ENCODE results near the gene RSL24D1.

Gene RSL24D1

DNA sequence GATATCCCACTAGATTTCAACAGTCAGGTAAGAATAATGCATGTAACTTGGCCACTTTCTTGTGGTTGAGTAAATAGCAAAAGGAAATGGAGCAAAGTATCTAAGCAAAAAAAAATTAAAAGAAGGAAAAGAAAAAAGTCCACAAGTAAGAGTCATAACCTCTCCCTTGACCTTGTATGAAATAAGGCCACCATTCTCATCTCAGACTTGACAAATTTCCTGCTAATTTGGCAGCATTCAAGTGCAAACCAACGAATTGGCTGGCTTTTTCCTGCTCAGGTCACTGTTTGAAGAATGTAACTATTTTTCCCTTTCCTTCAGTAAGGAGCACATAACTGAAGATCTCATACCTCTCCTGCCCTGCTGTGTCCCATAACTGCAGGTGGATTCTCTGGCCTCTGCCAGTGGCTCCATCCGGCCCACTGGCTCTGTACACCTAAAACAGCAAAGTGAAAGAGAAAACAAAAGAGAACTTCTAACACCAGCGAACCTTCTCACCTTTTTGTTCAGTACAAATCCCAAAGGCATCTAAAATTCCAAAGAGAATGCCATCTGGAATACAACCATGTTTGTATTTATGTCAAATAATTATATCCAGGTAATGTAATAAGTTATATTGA lies 33.4 kb upstream of the RSL24D1 start:
- DNase-seq (ENCODE audit: low spot score in 2 of 2) = no peak
- Mint-ChIP-seq H3K27ac (peak overlapping the region; percentile 65), H3K4me3 (peak overlapping the region; percentile 48), H3K36me3 (peaks cover 100% of the 10 kb centered on the region), H3K4me1 (peaks cover 55% of the 10 kb centered on the region), H3K9me3 (no peaks in the 10 kb centered on the region)
- peak; percentile 53 for ATAC-seq

GRCh38 chr15:55226127-55226526 lies 29.4 kb upstream of the RSL24D1 start:
- Mint-ChIP-seq H3K36me3 (peaks cover 100% of the 10 kb centered on the region), H3K4me1 (peaks cover 68% of the 10 kb centered on the region)

DNA sequence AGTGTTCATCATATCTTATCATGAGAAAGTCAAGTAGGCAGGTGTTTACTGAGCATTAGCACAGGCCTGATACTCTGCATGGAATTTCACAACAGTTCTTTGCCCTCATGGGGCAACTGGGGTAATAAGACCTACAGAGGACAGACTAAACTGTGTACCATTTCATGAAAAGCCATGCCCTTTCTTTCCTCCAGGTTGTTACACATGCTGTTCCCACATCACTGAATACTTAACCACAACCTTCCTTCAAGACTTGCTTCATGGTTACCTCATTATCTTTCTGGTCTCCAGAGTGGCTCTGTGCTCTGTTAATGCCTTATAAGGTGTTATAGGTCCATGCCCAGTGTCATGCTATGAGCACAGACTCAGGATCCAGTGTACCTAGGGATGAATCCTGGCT lies 28.2 kb upstream of the RSL24D1 start:
- DNase-seq (ENCODE audit: low spot score in 2 of 2) (no peak), ATAC-seq (peak; percentile 17)
- Mint-ChIP-seq H3K4me1 (peaks cover 66% of the 10 kb centered on the region), H3K4me3 (no peak overlapping the region), H3K36me3 (peaks cover 100% of the 10 kb centered on the region), H3K27ac (peak overlapping the region; percentile 77), H3K9me3 (no peaks in the 10 kb centered on the region)

More at GRCh38 chr15:55226127-55226526, 29.4 kb upstream of the RSL24D1 start:
- Mint-ChIP-seq H3K27ac (peak overlapping the region; percentile 77), H3K9me3 (no peaks in the 10 kb centered on the region), H3K4me3 (no peak overlapping the region)
- ATAC-seq (no peak), DNase-seq (ENCODE audit: low spot score in 2 of 2) (no peak)

DNA sequence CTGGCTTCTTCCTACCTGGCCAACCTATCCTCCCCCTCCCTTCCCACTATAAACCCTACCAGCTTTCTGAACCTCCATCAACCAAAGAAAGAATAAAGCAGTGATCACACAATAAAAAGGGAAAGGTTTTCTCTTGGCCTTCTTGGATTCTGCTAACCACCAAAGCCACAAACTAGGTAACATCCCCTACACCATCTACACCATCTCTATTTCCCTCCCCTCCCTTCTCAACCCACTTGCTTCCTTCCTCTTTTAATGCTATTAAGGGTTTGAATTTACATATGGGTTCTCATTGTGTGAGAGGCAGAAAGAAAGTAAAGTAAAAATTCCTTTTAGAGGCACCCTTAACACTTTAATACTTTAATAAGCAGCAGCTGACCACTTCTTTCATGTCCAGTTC lies 25.8 kb upstream of the RSL24D1 start:
- H3K36me3 Mint-ChIP-seq = peaks cover 100% of the 10 kb centered on the region
- H3K4me3 Mint-ChIP-seq = peak overlapping the region; percentile 54
- DNase-seq (ENCODE audit: low spot score in 2 of 2) = no peak
- H3K4me1 Mint-ChIP-seq = peaks cover 77% of the 10 kb centered on the region
- H3K27ac Mint-ChIP-seq = peak overlapping the region; percentile 90
- H3K9me3 Mint-ChIP-seq = no peaks in the 10 kb centered on the region
- ATAC-seq = no peak

GRCh38 chr15:55221090-55222011 lies 24.6 kb upstream of the RSL24D1 start:
- H3K4me1 Mint-ChIP-seq = peaks cover 76% of the 10 kb centered on the region
- ATAC-seq = peak; percentile 82

DNA sequence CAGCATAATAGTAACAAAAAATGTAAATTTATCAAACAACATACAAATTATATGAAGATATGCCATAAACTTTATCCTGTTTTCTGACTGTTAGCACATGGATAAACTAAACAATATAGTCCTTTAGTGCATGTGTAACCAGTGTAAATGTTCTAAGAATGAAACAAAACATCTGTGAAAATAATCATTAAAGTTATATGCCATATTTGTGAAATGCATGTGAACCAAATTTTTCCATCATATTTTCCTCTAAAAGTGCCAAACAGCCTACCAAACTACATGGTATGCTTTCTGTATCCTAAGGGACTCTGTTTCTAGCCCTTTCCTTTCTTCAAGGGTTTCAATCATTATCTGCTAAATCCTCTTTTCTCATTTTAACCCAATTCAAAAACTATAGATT lies 23.9 kb upstream of the RSL24D1 start:
- no peak for DNase-seq (ENCODE audit: low spot score in 2 of 2)
- peak overlapping the region; percentile 54 for H3K4me3 Mint-ChIP-seq
- peaks cover 100% of the 10 kb centered on the region for H3K36me3 Mint-ChIP-seq
- no peaks in the 10 kb centered on the region for H3K9me3 Mint-ChIP-seq
- H3K27ac Mint-ChIP-seq = peak overlapping the region; percentile 90
- no peak for ATAC-seq
- H3K4me1 Mint-ChIP-seq = peaks cover 69% of the 10 kb centered on the region

More at GRCh38 chr15:55221090-55222011, 24.6 kb upstream of the RSL24D1 start:
- Mint-ChIP-seq H3K27ac (peak overlapping the region; percentile 90), H3K9me3 (no peaks in the 10 kb centered on the region), H3K36me3 (peaks cover 100% of the 10 kb centered on the region), H3K4me3 (peak overlapping the region; percentile 54)
- DNase-seq (ENCODE audit: low spot score in 2 of 2) = peak in 1 of 2 donors; percentile 75

DNA sequence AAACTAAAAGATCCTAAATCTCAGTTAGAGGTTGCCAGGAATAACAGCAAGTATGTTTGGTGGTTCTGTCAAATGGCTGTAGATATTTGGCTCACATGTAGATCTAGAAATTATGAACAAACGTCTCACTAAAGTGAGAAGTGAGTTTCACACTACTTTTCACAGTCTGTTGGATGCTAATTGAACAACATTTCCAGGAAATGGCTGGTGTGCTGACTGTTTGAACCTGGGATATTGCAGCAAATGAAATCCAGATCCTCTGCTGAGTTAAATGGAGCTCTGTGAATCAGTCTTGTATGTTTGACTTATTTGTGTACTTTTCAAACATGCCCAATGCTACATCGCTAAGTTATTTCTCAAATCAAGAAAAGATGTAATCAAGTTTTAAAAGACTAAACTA lies 21.3 kb upstream of the RSL24D1 start:
- H3K27ac Mint-ChIP-seq = peak overlapping the region; percentile 90
- DNase-seq (ENCODE audit: low spot score in 2 of 2) (no peak), ATAC-seq (peak; percentile 68)
- peaks cover 100% of the 10 kb centered on the region for H3K36me3 Mint-ChIP-seq
- H3K4me1 Mint-ChIP-seq = peaks cover 50% of the 10 kb centered on the region
- peak overlapping the region; percentile 51 for H3K4me3 Mint-ChIP-seq
- H3K9me3 Mint-ChIP-seq = no peaks in the 10 kb centered on the region

DNA sequence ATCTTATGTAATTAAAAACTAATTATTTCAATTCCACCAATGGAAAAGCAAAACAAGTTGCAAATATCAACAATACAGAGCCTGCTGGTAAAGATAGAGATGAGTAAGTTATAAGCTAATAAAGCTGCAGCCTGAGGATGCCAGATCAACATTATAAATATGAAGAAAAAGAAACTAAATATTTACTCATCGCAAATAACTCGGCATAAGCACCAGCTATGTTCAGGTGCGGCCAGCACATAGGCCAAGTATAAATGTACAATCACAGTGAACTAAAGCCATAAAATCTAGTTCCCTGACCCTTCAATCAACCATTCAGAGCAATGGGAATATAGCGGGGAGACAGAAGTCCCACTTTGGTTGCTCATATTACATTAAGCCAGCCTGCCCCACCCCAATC lies 7.7 kb upstream of the RSL24D1 start:
- H3K36me3 Mint-ChIP-seq = peaks cover 91% of the 10 kb centered on the region

DNA sequence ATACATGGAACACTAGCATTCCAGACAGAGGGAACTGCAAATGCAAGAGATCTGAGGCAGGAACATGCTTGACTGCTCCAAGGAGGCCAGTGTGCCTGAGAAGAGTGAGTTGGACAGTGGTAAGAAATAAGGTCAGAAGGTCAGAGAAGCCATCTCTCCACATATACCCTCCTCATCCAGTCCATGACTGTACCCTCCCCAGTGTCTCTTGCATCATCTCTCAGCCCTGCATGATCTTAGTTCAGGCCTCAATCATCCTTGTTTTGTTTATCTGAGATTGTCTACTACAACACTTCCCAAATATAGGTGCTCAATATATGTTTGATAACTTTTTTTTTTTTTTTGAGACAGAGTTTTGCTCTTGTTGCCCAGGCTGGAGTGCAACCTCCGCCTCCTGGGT lies 5.5 kb upstream of the RSL24D1 start:
- H3K36me3 Mint-ChIP-seq = peaks cover 68% of the 10 kb centered on the region
- peak overlapping the region; percentile 21 for H3K27ac Mint-ChIP-seq
- no peak overlapping the region for H3K4me3 Mint-ChIP-seq
- H3K4me1 Mint-ChIP-seq = peaks cover 13% of the 10 kb centered on the region
- DNase-seq (ENCODE audit: low spot score in 2 of 2) = no peak
- H3K9me3 Mint-ChIP-seq = peaks cover 2% of the 10 kb centered on the region
- no peak for ATAC-seq

More for the DNA sequence above, 7.7 kb upstream of the RSL24D1 start:
- H3K9me3 Mint-ChIP-seq = no peaks in the 10 kb centered on the region
- H3K4me3 Mint-ChIP-seq = no peak overlapping the region
- DNase-seq (ENCODE audit: low spot score in 2 of 2) (no peak), ATAC-seq (no peak)
- no peak overlapping the region for H3K27ac Mint-ChIP-seq
- peaks cover 12% of the 10 kb centered on the region for H3K4me1 Mint-ChIP-seq

DNA sequence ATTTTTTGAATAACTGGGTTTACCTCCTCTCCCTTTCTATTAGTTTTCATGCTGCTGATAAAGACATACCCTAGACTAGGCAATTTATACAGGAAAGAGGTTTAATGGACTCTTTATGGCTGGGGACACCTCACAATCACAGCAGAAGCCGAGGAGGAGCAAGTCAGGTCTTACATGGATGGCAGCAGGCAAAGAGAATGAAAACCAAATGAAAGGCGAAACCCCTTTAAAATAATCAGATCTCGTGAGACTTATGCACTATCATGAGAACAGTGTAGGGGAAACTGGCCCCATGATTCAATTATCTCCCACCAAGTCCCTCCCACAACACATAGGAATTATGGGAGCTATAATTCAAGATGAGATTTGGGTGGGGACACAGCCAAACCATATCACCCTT lies 2.0 kb upstream of the RSL24D1 start:
- Mint-ChIP-seq H3K36me3 (peaks cover 33% of the 10 kb centered on the region), H3K4me1 (peaks cover 13% of the 10 kb centered on the region), H3K4me3 (no peak overlapping the region), H3K27ac (no peak overlapping the region), H3K9me3 (peaks cover 2% of the 10 kb centered on the region)
- DNase-seq (ENCODE audit: low spot score in 2 of 2) (no peak), ATAC-seq (no peak)

GRCh38 chr15:55197719-55198118 lies 978 bp upstream of the RSL24D1 start:
- Mint-ChIP-seq H3K4me3 (no peak overlapping the region), H3K36me3 (peaks cover 24% of the 10 kb centered on the region), H3K27ac (no peak overlapping the region), H3K9me3 (peaks cover 2% of the 10 kb centered on the region), H3K4me1 (peaks cover 20% of the 10 kb centered on the region)
- DNase-seq (ENCODE audit: low spot score in 2 of 2) = no peak
- ATAC-seq = no peak

GRCh38 chr15:55197362-55197705 lies 593 bp upstream of the RSL24D1 start:
- ATAC-seq (peak; percentile 0), DNase-seq (ENCODE audit: low spot score in 2 of 2) (no peak)
- Mint-ChIP-seq H3K4me1 (peaks cover 24% of the 10 kb centered on the region), H3K9me3 (peaks cover 2% of the 10 kb centered on the region), H3K36me3 (peaks cover 20% of the 10 kb centered on the region), H3K4me3 (no peak overlapping the region), H3K27ac (no peak overlapping the region)

GRCh38 chr15:55195996-55196395 lies 745 bp downstream of the RSL24D1 start:
- no peak overlapping the region for H3K4me3 Mint-ChIP-seq
- DNase-seq (ENCODE audit: low spot score in 2 of 2) (no peak), ATAC-seq (no peak)
- peaks cover 2% of the 10 kb centered on the region for H3K9me3 Mint-ChIP-seq
- no peak overlapping the region for H3K27ac Mint-ChIP-seq
- H3K4me1 Mint-ChIP-seq = peaks cover 37% of the 10 kb centered on the region
- peaks cover 6% of the 10 kb centered on the region for H3K36me3 Mint-ChIP-seq

GRCh38 chr15:55194256-55194655 lies 2.5 kb downstream of the RSL24D1 start:
- H3K4me3 Mint-ChIP-seq = no peak overlapping the region
- peaks cover 35% of the 10 kb centered on the region for H3K4me1 Mint-ChIP-seq
- no peak overlapping the region for H3K27ac Mint-ChIP-seq
- no peak for DNase-seq (ENCODE audit: low spot score in 2 of 2)
- H3K36me3 Mint-ChIP-seq = no peaks in the 10 kb centered on the region
- no peak for ATAC-seq
- H3K9me3 Mint-ChIP-seq = peaks cover 2% of the 10 kb centered on the region

- DNase-seq (ENCODE audit: low spot score in 2 of 2) = no peak
- Mint-ChIP-seq H3K9me3 (no peaks in the 10 kb centered on the region), H3K4me3 (no peak overlapping the region), H3K36me3 (no peaks in the 10 kb centered on the region), H3K4me1 (peaks cover 32% of the 10 kb centered on the region), H3K27ac (peak overlapping the region; percentile 72)
- no peak for ATAC-seq
Measured at GRCh38 chr15:55186331-55186730, 10.4 kb downstream of the RSL24D1 start.

DNA sequence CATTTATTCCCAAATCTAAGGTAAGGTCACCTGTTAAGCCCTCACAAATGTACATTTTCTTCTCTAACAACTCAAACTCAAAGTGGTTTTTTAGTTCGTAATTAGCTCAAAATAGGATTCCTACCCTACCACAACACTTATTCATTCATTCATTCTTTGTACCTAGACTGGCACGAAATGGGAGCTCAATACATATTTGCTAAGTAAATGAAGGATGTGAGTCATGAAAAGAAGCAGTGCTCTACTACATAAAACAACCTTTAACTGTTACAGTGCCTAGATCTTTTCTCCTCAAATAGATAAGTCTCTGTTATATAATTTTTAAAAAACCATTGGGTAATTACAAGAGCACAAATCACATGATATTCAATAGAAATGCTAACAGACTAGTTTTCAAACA lies 13.1 kb downstream of the RSL24D1 start:
- H3K27ac Mint-ChIP-seq = peak overlapping the region; percentile 23
- H3K9me3 Mint-ChIP-seq = no peaks in the 10 kb centered on the region
- peaks cover 26% of the 10 kb centered on the region for H3K4me1 Mint-ChIP-seq
- DNase-seq (ENCODE audit: low spot score in 2 of 2) = no peak
- no peak for ATAC-seq
- no peaks in the 10 kb centered on the region for H3K36me3 Mint-ChIP-seq
- no peak overlapping the region for H3K4me3 Mint-ChIP-seq
